Caco-2 (cell line): ENCODE data around the gene SLC4A4. TPM values are rescaled to one million over a fixed set of nuclear protein-coding genes. Genes with fewer than 3 reads are reported as not detected.

Experiments
- BruUV-seq: library from RNA; stranded (reverse); fragments of 400-500 nt; replicated peaks from 2 replicates; lab custom pipeline; 2021; lab: Mats Ljungman, UMichigan
- CTCF ChIA-PET: fragments of 300-600 bp; sonication (Branson Sonifier 250); formaldehyde crosslinking; loops from one replicate; lab custom pipeline; 2022; ENCODE audit warnings: antibody characterized with exemption; lab: Charles Lee
- POLR2A ChIA-PET: fragments of 300-600 bp; sonication (Branson Sonifier 250); formaldehyde crosslinking; loops from one replicate; lab custom pipeline; 2022; ENCODE audit warnings: antibody characterized with exemption; lab: Charles Lee
- DNase-seq, 2 experiments: peaks; one replicate each; pipeline versions ENCODE4 v3.0.0 to v3.0.0-alpha.2; 2020 to 2022
- H3K27me3 ChIP-seq: replicated peaks from 2 replicates; pipeline ENCODE4 v1.6.0; 2011; ENCODE audit warnings: low read length; ENCODE audit not compliant: control insufficient read depth, insufficient read depth
- H3K36me3 ChIP-seq: 2 replicates; pipeline ENCODE4 v1.5.1; 2011; ENCODE audit warnings: low read length; ENCODE audit not compliant: control insufficient read depth, insufficient read depth
- H3K4me1 ChIP-seq: fragments of 250-450 bp; sonication (Bioruptor Pico); 2 replicates; pipeline ENCODE4 v1.5.1; 2020; ENCODE audit warnings: mild to moderate bottlenecking
- H3K4me3 ChIP-seq: 2 replicates; pipeline ENCODE4 v1.5.1; 2011; ENCODE audit warnings: low read depth, mild to moderate bottlenecking, control low read depth, low read length
- H3K9me3 ChIP-seq: fragments of 250-450 bp; sonication (Bioruptor Pico); 2 replicates; pipeline ENCODE4 v1.5.1; 2020; ENCODE audit warnings: mild to moderate bottlenecking, moderate library complexity
- H3K27ac Mint-ChIP-seq: one replicate; pipeline ENCODE4 v1.8.0; 2022; ENCODE audit warnings: mixed read lengths; ENCODE audit not compliant: unreplicated experiment
- H3K27me3 Mint-ChIP-seq: one replicate; pipeline ENCODE4 v1.8.0; 2022; ENCODE audit warnings: mixed read lengths; ENCODE audit not compliant: insufficient read depth, unreplicated experiment
- H3K36me3 Mint-ChIP-seq: one replicate; pipeline ENCODE4 v1.8.0; 2022; ENCODE audit warnings: mild to moderate bottlenecking, mixed read lengths; ENCODE audit not compliant: insufficient read depth, unreplicated experiment
- H3K4me1 Mint-ChIP-seq: one replicate; pipeline ENCODE4 v1.8.0; 2022; ENCODE audit warnings: low read depth, mixed read lengths; ENCODE audit not compliant: unreplicated experiment
- H3K4me3 Mint-ChIP-seq: one replicate; pipeline ENCODE4 v1.8.0; 2022; ENCODE audit warnings: mild to moderate bottlenecking, moderate library complexity, mixed read lengths; ENCODE audit not compliant: unreplicated experiment
- H3K9me3 Mint-ChIP-seq: one replicate; pipeline ENCODE4 v1.8.0; 2022; ENCODE audit warnings: mixed read lengths; ENCODE audit not compliant: unreplicated experiment
- CTCF ChIP-seq, 2 experiments: fragments of 200-600 bp in 1 of 2; IDR thresholded peaks; 1 replicate in 1 of 2; 2 replicates in 1 of 2; pipeline versions ENCODE4 v1.5.1 to v1.8.0; 2011 to 2022; ENCODE audit warnings: antibody characterized with exemption in 1 of 2, control low read depth in 1 of 2, inconsistent platforms in 1 of 2, low read depth in 1 of 2, low read length in 1 of 2, mild to moderate bottlenecking in 1 of 2, moderate library complexity in 1 of 2; ENCODE audit not compliant: insufficient read depth in 1 of 2, severe bottlenecking in 1 of 2, unreplicated experiment in 1 of 2
- intact Hi-C: fragments of 100-400 bp; cut with micrococcal nuclease; formaldehyde crosslinking; loops from one replicate; pipeline ENCODE4 v1.10.0; 2022; ENCODE audit not compliant: unreplicated experiment
- total RNA-seq: library from RNA; stranded (reverse); gene quantifications from 2 replicates; pipeline ENCODE4 v1.2.3, GENCODE V29; 2022

The SLC4A4 gene
- total RNA-seq, 1 experiment from 2014 or later = 0.29 TPM

GRCh38 chr4:71292228-71292627 lies 46.6 kb upstream of the SLC4A4 start:
- no TSS peak for BruUV-seq
- H3K27me3 Mint-ChIP-seq = no peaks in the 10 kb centered on the region

GRCh38 chr4:71293705-71294104 lies 45.1 kb upstream of the SLC4A4 start:
- intact Hi-C loops = no loop called here
- Mint-ChIP-seq H3K4me3 (no peak overlapping the region), H3K4me1 (no peaks in the 10 kb centered on the region), H3K27ac (no peak overlapping the region), H3K9me3 (no peaks in the 10 kb centered on the region), H3K36me3 (no peaks in the 10 kb centered on the region), H3K27me3 (no peaks in the 10 kb centered on the region)
- no peak for DNase-seq
- Histone ChIP-seq H3K36me3 (no peaks in the 10 kb centered on the region), H3K9me3 (no peaks in the 10 kb centered on the region), H3K4me1 (no peaks in the 10 kb centered on the region), H3K27me3 (no peaks in the 10 kb centered on the region), H3K4me3 (no peak overlapping the region)
- TF ChIP-seq CTCF (IDR thresholded peaks at IDR 0.05; ENCODE audit: insufficient read depth in 1 of 2, low read depth in 1 of 2, low read length in 1 of 2, severe bottlenecking in 1 of 2, unreplicated experiment in 1 of 2) = no peak
- BruUV-seq = no TSS peak
- ChIA-PET CTCF (no interaction called here), POLR2A (no interaction called here)

More at GRCh38 chr4:71292228-71292627, 46.6 kb upstream of the SLC4A4 start:
- Histone ChIP-seq H3K27me3 (no peaks in the 10 kb centered on the region), H3K36me3 (no peaks in the 10 kb centered on the region), H3K9me3 (no peaks in the 10 kb centered on the region), H3K4me3 (no peak overlapping the region), H3K4me1 (no peaks in the 10 kb centered on the region)
- Mint-ChIP-seq H3K9me3 (no peaks in the 10 kb centered on the region), H3K4me3 (no peak overlapping the region), H3K36me3 (no peaks in the 10 kb centered on the region), H3K4me1 (no peaks in the 10 kb centered on the region), H3K27ac (no peak overlapping the region)
- POLR2A ChIA-PET = no interaction called here
- no peak for DNase-seq
- intact Hi-C loops = no loop called here
- no peak for TF ChIP-seq CTCF (IDR thresholded peaks at IDR 0.05; ENCODE audit: insufficient read depth in 1 of 2, low read depth in 1 of 2, low read length in 1 of 2, severe bottlenecking in 1 of 2, unreplicated experiment in 1 of 2)
- CTCF ChIA-PET = no interaction called here

GRCh38 chr4:71294301-71294700 lies 44.5 kb upstream of the SLC4A4 start:
- Mint-ChIP-seq H3K36me3 (no peaks in the 10 kb centered on the region), H3K9me3 (no peaks in the 10 kb centered on the region), H3K4me3 (no peak overlapping the region), H3K4me1 (no peaks in the 10 kb centered on the region), H3K27ac (no peak overlapping the region), H3K27me3 (no peaks in the 10 kb centered on the region)
- Histone ChIP-seq H3K9me3 (no peaks in the 10 kb centered on the region), H3K4me1 (no peaks in the 10 kb centered on the region), H3K36me3 (no peaks in the 10 kb centered on the region), H3K4me3 (no peak overlapping the region), H3K27me3 (no peaks in the 10 kb centered on the region)
- CTCF ChIA-PET = no interaction called here
- intact Hi-C loops = no loop called here
- DNase-seq = no peak
- POLR2A ChIA-PET = no interaction called here
- no TSS peak for BruUV-seq
- no peak for TF ChIP-seq CTCF (IDR thresholded peaks at IDR 0.05; ENCODE audit: insufficient read depth in 1 of 2, low read depth in 1 of 2, low read length in 1 of 2, severe bottlenecking in 1 of 2, unreplicated experiment in 1 of 2)
